CD4-positive, alpha-beta T cell treated with Interferon alpha-2 for 1 hour (primary cell): ENCODE data around the gene F2.
A peak's percentile ranks its signal among the peaks of the same experiment; 100 is the strongest.
"Not testable (repeated sequence)": the region's sequence is repeated elsewhere in the genome, so short reads cannot be mapped to it uniquely, and the experiment has no call there.

Source experiments
- DNase-seq, 2 donors: peaks; one replicate each; pipeline ENCODE4 v3.0.0-alpha.2; 2020 to 2022

The F2 gene

DNA sequence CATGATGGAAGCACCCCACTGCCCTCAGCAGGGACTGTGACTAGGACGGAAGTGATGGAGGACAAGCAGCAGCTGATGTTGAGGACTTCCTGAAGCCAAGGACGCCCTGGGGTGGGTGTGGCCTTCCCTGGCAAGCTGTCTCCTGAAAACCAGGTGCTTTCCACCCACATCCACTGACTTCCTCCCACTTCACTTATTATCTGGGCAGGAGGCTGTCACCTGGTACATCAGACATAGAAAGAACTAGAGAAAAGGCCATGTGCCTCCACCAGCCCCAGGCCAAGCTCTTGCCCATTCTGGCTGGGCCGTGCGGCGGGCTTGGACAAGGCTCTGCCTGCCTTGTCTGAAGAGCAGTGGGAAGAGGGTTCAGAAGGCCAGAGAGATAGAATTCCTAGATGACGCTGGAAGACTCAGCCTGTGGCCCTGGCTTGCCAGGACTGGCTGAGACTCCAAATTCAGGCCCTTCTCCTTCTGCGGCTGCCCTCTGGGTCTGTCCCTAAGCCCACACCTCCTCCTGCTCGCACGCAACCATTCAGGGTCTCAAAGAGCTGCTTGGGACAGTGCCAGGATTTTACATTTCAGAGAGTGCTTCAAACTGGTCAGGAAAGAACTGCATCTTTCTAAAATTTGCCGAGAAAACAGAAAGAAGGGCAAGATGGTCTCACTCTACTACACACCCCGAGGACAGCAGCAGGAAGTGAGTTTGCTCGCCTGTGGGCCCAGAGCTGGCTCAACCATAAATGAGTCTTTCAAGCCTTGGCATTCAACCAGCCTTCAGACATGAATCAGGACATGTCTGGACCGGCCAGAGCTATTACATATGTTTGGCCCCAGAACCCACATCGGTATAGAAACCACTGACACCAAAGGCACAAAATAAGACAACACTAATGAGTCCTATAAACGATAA lies 31.9 kb upstream of the F2 start:
- no peak for DNase-seq

DNA sequence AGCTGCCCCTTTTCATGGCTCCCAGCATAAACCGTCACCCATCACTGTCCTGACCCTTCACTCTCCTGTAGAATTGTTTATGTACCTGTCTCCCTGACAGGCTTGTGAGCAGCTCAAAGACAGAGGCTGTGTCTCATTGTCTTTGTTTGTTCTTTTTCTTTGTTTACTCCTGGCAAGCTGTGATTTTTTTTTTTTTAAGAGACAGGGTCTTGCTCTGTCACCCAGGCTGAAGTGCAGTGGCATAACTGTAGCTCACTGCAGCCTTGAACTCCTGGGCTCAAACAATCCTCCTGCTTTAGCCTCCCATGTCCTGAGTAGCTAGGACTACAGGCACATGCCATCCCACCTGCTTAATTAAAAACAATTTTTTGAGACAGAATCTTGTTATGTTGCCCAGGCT lies 28.3 kb upstream of the F2 start:
- DNase-seq = no peak

DNA sequence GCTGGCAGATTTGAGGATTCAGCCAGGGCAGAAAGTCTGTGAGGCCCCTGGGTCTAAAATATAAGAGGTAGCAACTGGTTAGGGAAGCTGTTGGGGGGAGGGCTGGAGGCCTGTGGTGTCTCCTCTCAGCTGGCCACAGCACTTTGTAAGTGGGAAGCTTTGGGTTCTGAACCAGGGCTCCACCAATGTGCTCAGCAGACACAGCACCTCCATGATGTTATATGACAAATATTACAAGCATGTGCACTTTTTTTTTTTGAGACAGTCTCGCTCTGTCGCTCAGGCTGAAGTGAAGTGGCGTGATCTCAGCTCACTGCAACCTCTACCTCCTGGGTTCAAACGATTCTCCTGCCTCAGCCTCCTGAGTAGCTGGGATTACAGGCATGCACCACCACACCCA lies 26.6 kb upstream of the F2 start:
- no peak for DNase-seq

DNA sequence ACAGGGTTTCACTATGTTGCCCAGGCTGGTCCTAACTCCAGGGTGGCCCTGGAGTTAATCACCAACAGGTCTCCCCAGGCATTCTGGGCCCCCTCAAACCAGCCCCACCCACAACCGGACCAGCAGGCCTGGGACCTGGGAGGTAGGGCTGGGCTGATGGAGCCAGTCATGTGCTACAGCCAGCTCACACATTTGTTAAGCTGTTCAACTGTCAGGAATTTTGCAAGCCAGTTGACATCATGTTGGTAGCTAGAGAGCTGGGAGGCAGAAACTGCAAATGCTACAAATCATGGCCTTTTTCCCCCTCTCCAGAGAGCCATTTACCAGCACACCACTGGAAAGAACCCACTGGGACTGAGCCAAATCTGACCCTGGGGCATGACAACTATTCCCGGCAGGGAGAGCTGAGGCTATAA lies 25.4 kb upstream of the F2 start:
- no peak for DNase-seq

DNA sequence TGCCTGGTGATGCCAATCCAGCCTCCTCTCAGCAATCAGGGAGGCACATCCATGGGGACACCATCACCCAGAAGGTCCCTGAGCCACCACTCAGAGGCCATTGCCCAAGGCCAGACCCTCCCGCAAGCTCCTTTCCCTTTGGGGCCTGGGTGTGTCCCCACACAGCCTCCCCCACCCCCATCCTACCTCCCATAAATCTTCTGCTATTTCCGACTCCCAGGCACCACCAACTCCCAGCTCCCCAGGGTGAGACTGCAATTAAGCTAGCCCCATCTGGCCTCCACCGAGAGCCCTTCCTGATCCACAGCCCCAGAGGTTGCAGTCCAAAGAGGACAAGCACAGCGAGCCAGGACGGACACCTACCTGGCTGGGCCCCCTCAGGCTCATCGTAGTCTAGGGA lies 24.9 kb upstream of the F2 start:
- no peak for DNase-seq

DNA sequence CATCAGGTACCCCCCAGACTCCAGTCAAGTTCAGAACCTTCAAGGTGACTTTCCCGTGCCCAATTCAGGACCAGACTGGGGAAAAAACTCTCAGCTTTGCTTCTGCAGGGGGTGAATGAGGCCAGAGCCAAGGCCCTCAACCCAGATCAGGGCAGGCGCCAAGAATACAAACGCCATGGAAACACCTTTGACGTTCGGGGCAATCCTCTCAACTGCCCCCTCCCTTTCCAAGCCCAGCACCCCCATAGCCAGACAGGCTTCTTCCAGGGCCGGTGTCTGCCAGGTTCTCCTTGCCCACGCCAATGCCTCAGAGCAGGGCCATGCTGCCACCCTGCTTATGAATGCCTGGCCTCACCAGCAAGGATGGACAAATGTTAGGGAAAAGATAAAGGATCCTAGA lies 24.4 kb upstream of the F2 start:
- no peak for DNase-seq

DNA sequence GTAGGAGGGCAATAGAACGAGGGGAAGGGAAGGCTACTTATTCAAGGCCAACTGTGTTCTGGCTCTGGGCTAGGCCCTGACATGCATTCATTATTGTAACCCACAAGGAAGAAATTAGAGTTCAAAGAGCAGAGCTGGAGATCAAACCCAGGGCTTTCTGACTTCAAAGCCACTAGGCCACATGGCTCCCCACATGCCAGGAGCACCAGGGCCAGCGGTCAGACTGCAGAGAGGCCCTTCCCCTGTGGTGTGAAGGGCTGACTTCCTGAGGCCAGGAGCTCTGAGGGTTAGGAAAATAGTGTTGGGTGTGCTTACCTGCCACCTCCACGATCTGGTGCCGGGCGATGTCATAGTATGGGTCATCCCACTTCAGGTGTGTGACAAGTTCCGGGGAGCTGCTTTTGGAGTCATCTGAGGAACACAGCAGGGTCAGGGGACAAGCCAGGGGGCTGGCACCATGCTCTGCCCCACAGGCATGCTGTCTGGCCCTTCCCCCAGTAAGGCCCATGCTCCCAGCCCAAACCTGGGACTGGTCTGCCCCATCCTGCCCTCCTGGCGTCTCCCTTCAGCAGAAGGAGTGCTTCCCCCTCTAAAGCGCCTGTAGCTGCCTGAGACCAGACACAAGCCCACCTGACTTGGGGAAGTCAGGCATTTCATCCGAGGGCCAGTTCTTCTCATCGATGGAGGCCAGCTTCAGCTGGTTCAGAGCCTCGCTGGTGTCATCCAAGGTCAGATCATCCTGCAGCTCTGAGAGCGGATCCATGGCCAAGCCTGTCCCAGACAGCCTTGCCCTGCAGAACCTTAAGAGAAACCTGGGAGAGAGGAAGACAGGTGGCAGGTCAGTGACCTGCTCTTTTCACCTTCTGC lies 23.4 kb upstream of the F2 start:
- no peak for DNase-seq

DNA sequence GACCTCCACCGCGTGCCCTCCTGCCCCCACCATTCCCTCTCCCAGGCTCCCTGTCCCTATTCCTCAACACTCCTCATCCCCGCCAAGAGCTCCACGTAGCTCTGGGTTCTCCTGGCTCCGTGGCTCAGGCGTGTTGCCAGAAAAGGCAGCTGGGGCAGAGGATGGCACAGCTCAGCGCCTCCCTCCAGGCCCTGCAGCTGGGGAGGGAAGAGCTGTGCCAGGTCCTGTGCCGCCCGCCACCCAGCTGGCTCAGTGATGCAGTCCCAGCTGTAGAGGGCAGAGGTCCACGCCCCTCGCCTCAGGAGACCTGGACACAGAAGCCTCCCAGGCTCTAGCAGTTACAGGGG lies 22.8 kb upstream of the F2 start:
- no peak for DNase-seq

DNA sequence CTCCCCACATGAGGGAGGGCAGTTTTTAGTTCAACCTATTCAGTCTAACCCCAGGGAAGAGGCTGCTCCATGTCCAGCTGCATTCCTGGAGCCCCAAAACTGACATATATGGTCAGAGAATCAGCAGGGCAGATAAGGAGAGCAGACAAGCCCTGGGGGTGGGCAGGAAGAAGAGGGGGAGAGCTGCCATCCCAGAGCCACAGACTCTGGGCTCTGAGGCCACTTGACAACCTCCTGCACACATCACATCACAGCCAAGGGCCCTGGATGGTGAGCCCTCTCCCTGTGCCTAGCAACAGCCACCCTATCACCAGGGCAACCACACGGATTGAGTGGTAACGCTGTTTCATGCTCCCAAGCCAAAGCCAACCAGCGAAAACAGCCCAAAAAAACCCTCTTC lies 21.7 kb upstream of the F2 start:
- no peak for DNase-seq

DNA sequence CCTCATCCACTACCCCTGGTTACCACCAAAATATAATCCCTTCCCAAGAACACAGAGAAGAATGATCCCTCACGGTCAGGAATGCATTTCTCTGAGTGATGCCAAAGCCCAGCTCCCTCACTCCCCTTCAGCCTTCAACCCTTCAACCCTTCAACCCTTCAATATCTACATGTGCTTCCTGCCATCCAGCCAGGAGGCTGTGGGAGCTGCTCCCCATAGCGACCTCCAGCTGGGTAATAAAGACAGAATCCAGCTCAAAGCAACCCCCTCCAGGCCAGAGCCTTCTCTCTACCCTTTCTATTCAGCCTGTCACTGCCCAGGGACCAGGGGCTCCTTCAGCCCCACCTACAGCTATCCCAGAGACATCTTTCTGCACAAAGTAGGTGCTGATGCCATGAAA lies 21.3 kb upstream of the F2 start:
- no peak for DNase-seq

DNA sequence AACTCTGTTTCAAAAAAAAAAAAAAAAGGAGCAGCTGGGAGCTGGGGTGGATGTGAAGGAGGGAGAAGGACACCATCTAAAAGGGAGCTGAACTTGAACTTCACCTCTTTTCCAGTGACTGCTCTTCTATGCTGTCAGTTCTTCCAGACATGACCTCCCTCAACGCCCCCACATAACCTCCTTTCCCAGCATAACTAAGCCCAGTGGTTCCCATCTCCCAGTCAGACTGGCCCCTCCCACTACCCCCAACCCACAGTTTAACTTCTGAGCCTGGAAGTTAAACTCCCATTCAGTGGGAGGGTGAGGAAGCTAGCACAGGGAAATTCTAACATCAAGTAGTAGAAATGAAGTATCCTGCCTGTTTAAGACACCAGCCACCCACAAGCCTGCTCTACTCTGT lies 20.4 kb upstream of the F2 start:
- no peak for DNase-seq

DNA sequence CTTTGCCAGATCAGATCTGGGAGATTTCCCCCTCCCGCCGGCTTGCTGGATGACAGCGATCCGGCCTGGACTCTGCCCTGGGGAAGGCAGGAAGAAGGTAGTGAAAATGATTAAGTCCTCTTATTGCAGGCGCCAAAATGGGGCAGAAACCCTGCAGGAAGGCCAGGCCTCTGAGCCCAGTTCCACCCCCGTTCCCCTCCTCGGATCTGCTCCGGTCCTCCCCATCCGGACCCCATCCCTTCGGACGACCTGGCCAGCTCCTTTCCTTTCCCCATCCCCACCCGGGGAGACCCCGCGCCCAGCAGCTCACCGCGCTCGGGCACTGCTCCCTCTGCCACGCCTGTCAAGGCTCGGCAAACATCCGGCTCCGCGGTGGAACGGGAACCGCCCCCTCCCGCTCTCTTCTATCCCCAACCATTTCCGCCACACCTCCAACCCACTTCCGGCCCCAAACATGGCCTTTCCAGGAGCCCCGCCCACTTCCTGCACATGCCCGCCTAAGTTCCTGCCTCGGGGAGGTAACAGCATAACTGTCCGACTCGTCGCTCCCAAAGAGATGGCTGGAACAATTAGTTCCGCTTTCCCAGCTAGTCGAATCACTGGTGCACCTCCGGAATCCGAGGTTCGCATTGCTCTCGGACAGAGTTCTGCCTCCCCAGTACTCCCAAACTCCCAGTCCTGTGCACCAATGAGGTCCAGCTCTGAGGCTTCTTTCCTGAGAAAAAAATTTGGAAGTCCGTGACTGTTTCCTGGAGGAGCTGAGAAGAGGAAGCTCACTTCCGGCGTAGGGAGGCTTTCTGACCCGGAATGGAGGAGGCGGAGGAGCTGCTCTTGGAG lies 18.6 kb upstream of the F2 start, which contains the start of the genes ARHGAP1 and ZNF408:
Gene ARHGAP1, minus strand, starts transcription at position 379 of the 837 bp plus-strand sequence. CDS start 4,512 bp downstream, outside the sequence.
Gene ZNF408, plus strand, starts transcription at position 791 of the 837 bp plus-strand sequence. Its CDS starts 17 bp downstream, at position 808.
- peak; percentile 98 to 99 for DNase-seq

DNA sequence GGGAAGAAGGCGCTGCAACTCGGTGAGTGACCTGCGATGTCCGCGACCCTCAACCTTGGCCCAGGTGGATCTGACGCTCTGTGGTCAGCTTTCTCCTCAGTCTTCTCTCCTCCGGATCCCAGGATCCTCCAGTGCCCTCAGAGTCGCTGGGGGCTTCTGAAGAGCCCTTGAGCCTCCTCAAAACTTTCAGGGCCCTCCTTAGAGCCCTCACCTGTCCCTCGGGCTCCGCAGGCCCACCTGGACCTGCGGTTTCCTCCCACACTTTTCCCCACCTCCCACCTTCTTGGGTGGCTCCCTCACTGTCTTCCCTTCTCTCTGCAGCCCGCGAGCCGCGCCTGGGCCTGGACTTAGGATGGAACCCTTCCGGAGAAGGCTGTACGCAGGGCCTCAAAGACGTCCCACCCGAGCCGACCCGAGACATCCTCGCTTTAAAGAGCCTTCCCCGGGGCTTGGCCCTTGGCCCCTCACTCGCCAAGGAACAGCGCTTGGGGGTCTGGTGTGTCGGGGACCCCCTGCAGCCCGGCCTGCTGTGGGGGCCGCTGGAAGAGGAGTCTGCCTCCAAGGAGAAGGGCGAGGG lies 17.8 kb upstream of the F2 start:
- DNase-seq = no peak

DNA sequence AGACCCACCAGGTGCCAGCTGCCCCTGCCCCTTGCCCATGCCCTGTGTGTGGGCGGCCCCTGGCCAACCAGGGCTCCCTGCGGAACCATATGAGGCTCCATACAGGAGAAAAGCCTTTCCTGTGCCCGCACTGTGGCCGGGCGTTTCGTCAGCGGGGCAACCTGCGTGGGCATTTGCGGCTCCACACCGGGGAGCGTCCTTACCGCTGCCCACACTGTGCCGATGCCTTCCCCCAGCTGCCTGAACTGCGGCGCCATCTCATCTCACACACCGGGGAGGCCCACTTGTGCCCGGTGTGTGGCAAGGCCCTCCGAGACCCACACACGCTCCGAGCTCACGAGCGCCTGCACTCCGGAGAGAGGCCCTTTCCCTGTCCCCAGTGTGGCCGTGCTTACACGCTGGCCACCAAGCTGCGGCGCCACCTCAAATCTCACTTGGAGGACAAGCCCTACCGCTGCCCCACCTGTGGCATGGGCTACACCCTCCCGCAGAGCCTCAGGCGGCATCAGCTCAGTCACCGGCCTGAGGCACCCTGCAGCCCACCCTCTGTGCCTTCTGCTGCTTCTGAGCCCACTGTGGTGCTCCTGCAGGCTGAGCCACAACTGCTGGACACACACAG lies 13.8 kb upstream of the F2 start:
- DNase-seq = no peak

DNA sequence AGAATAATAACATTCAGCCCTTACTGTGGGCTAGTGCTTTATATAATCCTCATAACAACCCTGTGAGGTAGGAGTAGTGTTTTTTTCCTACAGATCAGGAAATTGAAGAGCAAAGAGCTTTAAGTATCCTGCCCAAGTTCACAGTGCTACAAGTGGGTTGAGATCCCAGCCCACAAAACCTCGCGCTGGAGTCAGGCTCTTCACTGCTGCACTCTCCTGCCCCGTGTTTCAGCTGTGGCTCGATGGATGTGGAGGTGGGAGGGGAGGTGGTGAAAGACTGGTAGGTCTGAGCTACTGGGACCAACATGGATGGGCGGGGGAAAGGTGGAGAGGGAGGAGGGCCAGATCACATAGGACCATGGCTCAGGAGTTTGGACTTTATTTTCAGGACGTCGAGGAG lies 12.1 kb upstream of the F2 start:
- no peak for DNase-seq

DNA sequence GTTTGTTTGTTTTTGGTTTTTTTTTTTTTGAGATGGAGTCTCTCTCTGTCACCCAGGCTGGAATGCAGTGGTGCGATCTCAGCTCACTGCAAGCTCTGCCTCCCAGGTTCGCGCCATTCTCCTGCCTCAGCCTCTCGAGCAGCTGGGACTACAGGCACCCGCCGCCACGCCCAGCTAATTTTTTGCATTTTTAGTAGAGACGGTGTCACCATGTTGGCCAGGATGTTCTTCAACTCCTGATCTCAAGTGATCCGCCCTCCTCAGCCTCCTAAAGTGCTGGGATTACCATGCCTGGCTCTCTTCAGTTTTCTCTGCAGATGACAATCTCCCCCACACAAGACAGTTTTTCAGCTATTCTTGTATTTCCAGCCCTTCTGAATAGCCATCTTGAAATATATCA lies 9.7 kb upstream of the F2 start:
- DNase-seq = not testable (repeated sequence)

DNA sequence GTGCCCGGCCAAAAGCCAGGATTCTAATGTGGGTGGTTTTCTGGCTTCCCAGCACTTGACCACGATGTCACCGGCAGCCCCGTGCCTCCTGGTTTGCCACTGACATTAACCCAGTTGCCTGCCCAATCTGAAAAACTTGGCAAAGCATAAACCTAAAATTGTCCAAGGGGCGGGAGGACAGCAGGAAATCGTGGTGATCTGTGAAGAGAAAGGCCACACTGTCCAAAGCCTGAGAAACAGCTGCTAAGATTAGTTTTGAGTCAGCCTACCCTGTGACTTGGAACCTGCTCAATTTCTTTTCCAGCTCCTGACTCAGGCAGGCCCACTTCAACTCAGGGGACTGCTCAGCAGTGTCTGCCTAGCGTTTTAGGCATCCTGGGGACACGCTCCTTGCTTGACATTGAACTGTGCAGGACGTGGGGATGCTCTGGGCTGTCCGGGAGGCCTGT lies 8.2 kb upstream of the F2 start:
- no peak for DNase-seq

DNA sequence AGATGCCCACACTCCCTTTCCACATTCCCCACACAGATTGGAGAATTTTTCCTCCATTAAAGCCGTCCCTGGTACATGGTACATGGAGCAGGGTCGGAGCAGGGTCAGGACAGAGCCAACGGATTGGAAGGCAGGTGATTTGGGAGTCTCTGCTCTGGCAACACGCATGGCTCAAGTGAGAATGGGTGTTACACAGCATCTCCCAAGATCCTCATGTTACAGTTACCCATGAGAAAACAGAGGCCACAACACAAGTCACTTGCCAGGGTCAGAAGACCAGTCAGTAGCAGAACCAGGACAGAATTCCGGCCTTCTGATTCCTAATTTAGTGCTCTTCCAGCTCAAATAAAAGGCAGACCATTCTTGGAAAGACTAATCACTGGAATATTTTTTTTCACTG lies 7.7 kb upstream of the F2 start:
- DNase-seq = no peak

DNA sequence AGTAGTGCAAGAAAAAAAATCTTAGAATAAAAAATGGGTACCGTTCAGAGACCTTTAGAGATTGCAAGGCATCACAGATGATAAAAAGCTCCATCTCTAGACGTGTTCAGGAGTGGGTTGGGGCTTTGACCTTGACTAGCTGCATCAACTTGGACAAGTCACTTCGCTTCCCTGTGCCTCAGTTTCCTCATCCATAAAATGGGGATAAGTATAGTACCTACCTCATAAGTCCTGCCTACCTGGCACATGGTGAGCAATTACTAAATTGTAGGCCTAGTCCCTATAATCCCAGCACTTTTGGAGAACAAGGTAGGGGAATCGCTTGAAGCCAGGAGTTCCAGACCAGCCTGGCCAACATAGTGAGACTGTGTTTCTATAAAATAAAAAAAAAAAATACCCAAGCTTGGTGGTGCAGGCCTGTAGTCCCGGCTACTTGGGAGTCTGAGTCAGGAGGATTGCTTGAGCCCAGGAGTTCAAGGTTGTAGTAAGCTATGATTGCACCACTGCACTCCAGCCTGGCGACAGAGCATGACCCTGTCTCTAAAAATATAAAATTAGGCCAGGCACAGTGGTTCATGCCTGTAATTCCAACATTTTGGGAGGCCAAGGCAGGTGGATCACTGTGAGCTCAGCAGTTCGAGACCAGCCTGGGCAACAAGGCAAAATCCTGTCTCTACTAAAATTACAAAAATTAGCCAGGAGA lies 6.0 kb upstream of the F2 start:
- no peak for DNase-seq

DNA sequence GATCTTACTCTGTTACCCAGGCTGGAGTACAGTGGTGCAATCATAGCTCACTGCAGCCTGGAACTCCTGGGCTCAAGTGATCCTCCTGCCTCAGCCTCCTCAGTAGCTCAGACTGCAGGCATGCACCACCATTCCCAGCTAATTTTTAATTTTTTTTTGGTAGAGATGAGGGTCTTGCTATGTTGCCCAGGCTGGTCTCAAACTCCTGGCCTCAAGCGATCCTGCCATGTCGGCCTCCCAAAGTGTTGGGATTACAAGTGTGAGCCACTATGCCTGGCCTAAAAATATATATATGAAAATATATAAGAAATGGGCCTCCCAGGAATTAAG lies 1.2 kb upstream of the F2 start:
- not testable (repeated sequence) for DNase-seq
